Measurements from ENCODE around the gene SETMAR.
"Not testable (repeated sequence)": the region's sequence is repeated elsewhere in the genome, so short reads cannot be mapped to it uniquely, and the experiment has no call there.

Gene SETMAR

DNA sequence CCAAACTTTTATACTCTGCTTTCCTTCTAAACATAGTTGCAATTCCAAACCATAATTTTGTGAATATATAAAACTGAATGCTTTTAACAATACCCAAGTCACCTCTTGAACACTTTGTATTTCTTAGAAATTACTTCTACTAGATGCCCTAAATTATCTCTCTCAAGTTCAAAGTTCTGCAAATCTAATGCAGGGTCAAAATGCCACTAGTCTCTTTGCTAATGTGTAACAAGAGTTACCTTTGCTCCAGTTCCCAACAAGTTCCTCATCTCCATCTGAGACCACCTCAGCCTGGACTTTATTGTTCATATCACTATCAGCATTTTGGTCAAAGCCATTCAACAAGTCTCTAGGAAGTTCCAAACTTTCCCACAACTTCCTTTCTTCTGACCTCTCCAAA, 26.6 kb downstream of the SETMAR start:
- H2AK5ac ChIP-seq (ENCODE audit: low read length); H2BK5ac ChIP-seq (ENCODE audit: low read length); DNase-seq; H3K4ac ChIP-seq (ENCODE audit: low read depth, low read length); H2BK120ac ChIP-seq (ENCODE audit: low read depth, low read length); H4K5ac ChIP-seq (ENCODE audit: low read length); H3K56ac ChIP-seq (ENCODE audit: low read length); H3K27ac ChIP-seq (ENCODE audit: low read depth, low read length); H3K4me2 ChIP-seq (ENCODE audit: low read length); H3K9ac ChIP-seq (ENCODE audit: low read length); H2BK15ac ChIP-seq (replicated peaks; ENCODE audit: low read depth); H3K4me1 ChIP-seq (ENCODE audit: control insufficient read depth, low read depth, low read length); H3K23ac ChIP-seq (ENCODE audit: low read length); H3K18ac ChIP-seq (ENCODE audit: low read length); H4K8ac ChIP-seq (ENCODE audit: low read depth, low read length); H3K36me3 ChIP-seq (ENCODE audit: control insufficient read depth, insufficient read depth, low read length); H3K27me3 ChIP-seq (ENCODE audit: insufficient read depth, low read length, poor library complexity); H3K79me1 ChIP-seq (ENCODE audit: low read length); H3K4me3 ChIP-seq (ENCODE audit: low read length); H3K79me2 ChIP-seq (ENCODE audit: control insufficient read depth, insufficient read depth, low read length): not testable (repeated sequence)

DNA sequence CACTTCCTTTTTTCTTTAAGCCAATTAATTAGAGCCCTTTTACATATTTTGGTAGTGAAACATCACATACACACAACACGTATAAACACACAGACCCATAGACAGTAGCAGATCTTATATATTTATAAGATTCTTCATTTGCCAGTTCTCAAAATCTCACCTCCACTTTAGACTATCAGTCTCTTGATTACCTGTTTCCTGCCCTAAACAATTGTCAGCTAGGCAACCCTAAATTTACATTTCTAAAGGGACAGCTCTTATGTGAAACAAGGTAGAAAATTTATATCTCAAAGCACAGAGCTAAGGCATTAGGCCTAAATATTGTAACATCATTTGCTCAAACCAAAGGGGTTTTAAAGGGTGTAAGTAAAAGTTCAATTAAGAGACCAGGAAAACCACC, 28.9 kb downstream of the SETMAR start:
- Histone ChIP-seq H2BK5ac (ENCODE audit: low read length) (no peak overlapping the region), H3K9ac (ENCODE audit: low read length) (no peak overlapping the region), H3K4me2 (ENCODE audit: low read length) (no peak overlapping the region), H3K56ac (ENCODE audit: low read length) (no peak overlapping the region), H3K27me3 (ENCODE audit: insufficient read depth, low read length, poor library complexity) (no peaks in the 10 kb centered on the region), H3K4me1 (ENCODE audit: control insufficient read depth, low read depth, low read length) (peaks cover 3% of the 10 kb centered on the region), H3K4me3 (ENCODE audit: low read length) (no peak overlapping the region), H3K36me3 (ENCODE audit: control insufficient read depth, insufficient read depth, low read length) (no peaks in the 10 kb centered on the region), H3K79me1 (ENCODE audit: low read length) (no peaks in the 10 kb centered on the region), H3K4ac (ENCODE audit: low read depth, low read length) (no peak overlapping the region), H3K18ac (ENCODE audit: low read length) (no peak overlapping the region), H2BK15ac (replicated peaks; ENCODE audit: low read depth) (no peak overlapping the region), H3K23ac (ENCODE audit: low read length) (no peak overlapping the region), H3K27ac (ENCODE audit: low read depth, low read length) (no peak overlapping the region), H3K79me2 (ENCODE audit: control insufficient read depth, insufficient read depth, low read length) (no peaks in the 10 kb centered on the region), H4K8ac (ENCODE audit: low read depth, low read length) (no peak overlapping the region), H4K5ac (ENCODE audit: low read length) (no peak overlapping the region), H2BK120ac (ENCODE audit: low read depth, low read length) (no peak overlapping the region), H2AK5ac (ENCODE audit: low read length) (no peak overlapping the region)
- no peak for DNase-seq
- WGBS (ENCODE audit: extremely low coverage, insufficient coverage, low lambda C conversion rate) = no CpG with 5 or more reads among the region's 1 CpG

DNA sequence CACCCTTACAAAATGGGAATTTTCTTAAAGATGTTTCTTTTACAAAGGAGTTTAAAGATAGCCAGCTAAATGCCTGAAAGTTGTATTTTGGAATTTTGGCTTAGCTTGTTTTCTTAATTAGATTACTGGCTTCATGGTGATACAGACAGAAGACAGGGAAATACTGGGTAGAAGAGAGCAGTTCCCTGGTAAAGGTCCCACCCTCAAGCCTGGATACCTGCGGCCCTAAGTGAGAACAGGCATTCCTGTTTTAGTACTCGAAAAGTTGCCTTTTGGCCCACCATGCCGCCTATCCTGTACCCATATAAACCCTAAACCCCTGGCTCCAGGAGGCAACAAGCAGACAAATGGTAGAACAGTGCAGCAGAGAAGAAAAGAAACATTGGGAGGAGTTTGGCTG, 29.4 kb downstream of the SETMAR start:
- no peak overlapping the region for H3K56ac ChIP-seq (ENCODE audit: low read length)
- H3K36me3 ChIP-seq (ENCODE audit: control insufficient read depth, insufficient read depth, low read length) = no peaks in the 10 kb centered on the region
- no peak overlapping the region for H3K18ac ChIP-seq (ENCODE audit: low read length)
- no peak overlapping the region for H2BK5ac ChIP-seq (ENCODE audit: low read length)
- no peaks in the 10 kb centered on the region for H3K79me1 ChIP-seq (ENCODE audit: low read length)
- no peak overlapping the region for H3K4me2 ChIP-seq (ENCODE audit: low read length)
- H4K5ac ChIP-seq (ENCODE audit: low read length) = no peak overlapping the region
- no peak overlapping the region for H3K27ac ChIP-seq (ENCODE audit: low read depth, low read length)
- no peak overlapping the region for H2AK5ac ChIP-seq (ENCODE audit: low read length)
- no peak overlapping the region for H3K9ac ChIP-seq (ENCODE audit: low read length)
- H2BK120ac ChIP-seq (ENCODE audit: low read depth, low read length) = no peak overlapping the region
- no CpG with 5 or more reads among the region's 3 CpGs for WGBS (ENCODE audit: extremely low coverage, insufficient coverage, low lambda C conversion rate)
- no peaks in the 10 kb centered on the region for H3K27me3 ChIP-seq (ENCODE audit: insufficient read depth, low read length, poor library complexity)
- H3K4me1 ChIP-seq (ENCODE audit: control insufficient read depth, low read depth, low read length) = peaks cover 3% of the 10 kb centered on the region
- no peaks in the 10 kb centered on the region for H3K79me2 ChIP-seq (ENCODE audit: control insufficient read depth, insufficient read depth, low read length)
- H2BK15ac ChIP-seq (replicated peaks; ENCODE audit: low read depth) = no peak overlapping the region
- H3K23ac ChIP-seq (ENCODE audit: low read length) = no peak overlapping the region
- H4K8ac ChIP-seq (ENCODE audit: low read depth, low read length) = no peak overlapping the region
- no peak overlapping the region for H3K4ac ChIP-seq (ENCODE audit: low read depth, low read length)
- DNase-seq = no peak
- no peak overlapping the region for H3K4me3 ChIP-seq (ENCODE audit: low read length)

DNA sequence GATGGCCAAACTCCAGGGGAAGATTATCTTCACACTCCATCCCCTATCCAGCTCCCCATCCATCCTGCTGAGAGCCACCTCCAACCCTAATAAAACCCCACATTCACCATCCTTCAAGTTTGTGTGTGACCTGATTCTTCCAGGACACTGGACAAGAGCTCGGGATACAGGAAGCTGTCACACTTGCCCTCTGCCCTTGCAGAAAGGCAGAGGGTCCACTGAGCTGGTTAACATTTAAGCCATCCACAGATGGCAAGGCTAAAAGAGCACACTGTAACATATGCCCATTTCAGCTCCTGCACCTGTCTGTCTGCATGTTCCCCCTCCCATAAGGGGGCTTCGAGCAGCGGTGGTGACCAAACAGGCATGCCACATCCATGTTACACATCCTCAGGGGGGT, 29.8 kb downstream of the SETMAR start:
- DNase-seq = no peak

DNA sequence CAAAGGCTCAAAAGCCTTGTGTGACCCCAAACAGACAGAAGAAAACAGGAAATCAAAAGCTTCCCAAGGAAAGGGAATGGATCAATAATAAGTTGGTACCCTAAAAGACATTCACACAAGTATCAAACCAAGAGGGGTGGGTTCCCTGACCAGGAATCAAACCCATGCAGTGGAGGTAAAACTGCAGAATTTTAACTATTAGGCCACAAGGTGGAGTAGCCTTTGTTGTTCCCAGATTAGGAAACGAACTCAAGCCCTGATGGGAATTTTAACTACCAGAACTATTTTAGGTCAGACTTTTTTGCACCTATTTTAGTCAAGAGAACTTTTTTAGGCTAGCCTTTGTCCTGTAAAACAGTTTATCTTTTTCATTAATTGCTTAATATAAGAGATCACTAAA, 31.4 kb downstream of the SETMAR start:
- Histone ChIP-seq H3K79me2 (ENCODE audit: control insufficient read depth, insufficient read depth, low read length) (no peaks in the 10 kb centered on the region), H3K4me1 (ENCODE audit: control insufficient read depth, low read depth, low read length) (peaks cover 3% of the 10 kb centered on the region), H3K27me3 (ENCODE audit: insufficient read depth, low read length, poor library complexity) (no peaks in the 10 kb centered on the region), H3K23ac (ENCODE audit: low read length) (no peak overlapping the region), H3K9ac (ENCODE audit: low read length) (no peak overlapping the region), H3K56ac (ENCODE audit: low read length) (no peak overlapping the region), H2BK15ac (replicated peaks; ENCODE audit: low read depth) (no peak overlapping the region), H3K4me3 (ENCODE audit: low read length) (no peak overlapping the region), H3K4me2 (ENCODE audit: low read length) (no peak overlapping the region), H3K4ac (ENCODE audit: low read depth, low read length) (no peak overlapping the region), H4K5ac (ENCODE audit: low read length) (no peak overlapping the region), H3K36me3 (ENCODE audit: control insufficient read depth, insufficient read depth, low read length) (no peaks in the 10 kb centered on the region), H2AK5ac (ENCODE audit: low read length) (no peak overlapping the region), H3K18ac (ENCODE audit: low read length) (no peak overlapping the region), H3K79me1 (ENCODE audit: low read length) (no peaks in the 10 kb centered on the region), H2BK5ac (ENCODE audit: low read length) (no peak overlapping the region), H4K8ac (ENCODE audit: low read depth, low read length) (no peak overlapping the region), H3K27ac (ENCODE audit: low read depth, low read length) (no peak overlapping the region), H2BK120ac (ENCODE audit: low read depth, low read length) (no peak overlapping the region)
- no CpG with 5 or more reads among the region's 1 CpG for WGBS (ENCODE audit: extremely low coverage, insufficient coverage, low lambda C conversion rate)
- no peak for DNase-seq

More for the DNA sequence above, 29.8 kb downstream of the SETMAR start:
- H2BK120ac ChIP-seq (ENCODE audit: low read depth, low read length) = no peak overlapping the region
- H3K56ac ChIP-seq (ENCODE audit: low read length) = no peak overlapping the region
- H3K4me2 ChIP-seq (ENCODE audit: low read length) = no peak overlapping the region
- H4K8ac ChIP-seq (ENCODE audit: low read depth, low read length) = no peak overlapping the region
- H2BK15ac ChIP-seq (replicated peaks; ENCODE audit: low read depth) = no peak overlapping the region
- no peak overlapping the region for H3K4ac ChIP-seq (ENCODE audit: low read depth, low read length)
- WGBS (ENCODE audit: extremely low coverage, insufficient coverage, low lambda C conversion rate) = no CpG with 5 or more reads among the region's 3 CpGs
- H3K79me2 ChIP-seq (ENCODE audit: control insufficient read depth, insufficient read depth, low read length) = no peaks in the 10 kb centered on the region
- H3K27me3 ChIP-seq (ENCODE audit: insufficient read depth, low read length, poor library complexity) = no peaks in the 10 kb centered on the region
- no peak overlapping the region for H3K18ac ChIP-seq (ENCODE audit: low read length)
- H3K79me1 ChIP-seq (ENCODE audit: low read length) = no peaks in the 10 kb centered on the region
- H3K27ac ChIP-seq (ENCODE audit: low read depth, low read length) = no peak overlapping the region
- no peak overlapping the region for H2BK5ac ChIP-seq (ENCODE audit: low read length)
- H3K36me3 ChIP-seq (ENCODE audit: control insufficient read depth, insufficient read depth, low read length) = no peaks in the 10 kb centered on the region
- H4K5ac ChIP-seq (ENCODE audit: low read length) = no peak overlapping the region
- H2AK5ac ChIP-seq (ENCODE audit: low read length) = no peak overlapping the region
- peaks cover 3% of the 10 kb centered on the region for H3K4me1 ChIP-seq (ENCODE audit: control insufficient read depth, low read depth, low read length)
- no peak overlapping the region for H3K9ac ChIP-seq (ENCODE audit: low read length)
- no peak overlapping the region for H3K4me3 ChIP-seq (ENCODE audit: low read length)
- no peak overlapping the region for H3K23ac ChIP-seq (ENCODE audit: low read length)

DNA sequence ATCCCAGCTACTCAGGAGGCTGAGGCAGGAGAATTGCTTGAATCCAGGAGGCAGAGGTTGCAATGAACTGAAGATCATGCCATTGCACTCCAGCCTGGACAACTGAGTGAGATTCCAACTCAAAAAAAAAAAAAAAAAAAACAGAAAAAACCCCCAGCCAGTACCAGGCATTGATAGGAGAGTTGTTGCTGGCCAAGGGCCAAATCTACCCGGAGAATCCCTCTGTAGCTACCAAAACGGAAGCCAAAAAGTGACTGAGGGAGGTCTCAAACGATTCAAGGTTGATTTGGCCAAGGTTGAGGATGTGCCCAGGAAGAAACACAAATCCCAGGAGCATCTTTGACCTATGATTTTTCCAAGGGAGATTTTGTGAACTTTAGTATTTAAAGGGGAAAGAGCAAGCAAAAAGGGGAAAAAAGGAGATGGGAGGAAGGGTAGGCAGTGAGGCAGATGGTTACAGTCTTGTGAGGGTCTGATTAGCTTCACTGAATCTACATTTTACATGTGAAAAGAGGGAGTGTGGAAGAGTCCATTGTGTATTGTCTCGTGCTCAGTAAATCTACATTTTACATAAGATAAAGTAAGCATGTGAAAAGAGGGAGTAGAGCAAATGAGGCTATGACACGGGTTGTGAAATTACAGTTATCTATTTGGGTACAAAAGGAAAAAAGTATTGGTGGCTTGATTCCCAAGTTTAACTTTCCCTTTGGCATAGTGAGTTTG, 32.8 kb downstream of the SETMAR start:
- no peak overlapping the region for H3K56ac ChIP-seq (ENCODE audit: low read length)
- H3K4ac ChIP-seq (ENCODE audit: low read depth, low read length) = no peak overlapping the region
- H3K9ac ChIP-seq (ENCODE audit: low read length) = no peak overlapping the region
- H3K79me1 ChIP-seq (ENCODE audit: low read length) = no peaks in the 10 kb centered on the region
- H3K4me3 ChIP-seq (ENCODE audit: low read length) = no peak overlapping the region
- H2BK120ac ChIP-seq (ENCODE audit: low read depth, low read length) = no peak overlapping the region
- H3K4me2 ChIP-seq (ENCODE audit: low read length) = no peak overlapping the region
- no peaks in the 10 kb centered on the region for H3K36me3 ChIP-seq (ENCODE audit: control insufficient read depth, insufficient read depth, low read length)
- DNase-seq = no peak
- no peak overlapping the region for H4K5ac ChIP-seq (ENCODE audit: low read length)
- no peak overlapping the region for H2BK15ac ChIP-seq (replicated peaks; ENCODE audit: low read depth)
- H2BK5ac ChIP-seq (ENCODE audit: low read length) = no peak overlapping the region
- no peak overlapping the region for H3K27ac ChIP-seq (ENCODE audit: low read depth, low read length)
- H3K4me1 ChIP-seq (ENCODE audit: control insufficient read depth, low read depth, low read length) = peaks cover 3% of the 10 kb centered on the region
- H3K27me3 ChIP-seq (ENCODE audit: insufficient read depth, low read length, poor library complexity) = no peaks in the 10 kb centered on the region
- no peak overlapping the region for H3K18ac ChIP-seq (ENCODE audit: low read length)
- H2AK5ac ChIP-seq (ENCODE audit: low read length) = no peak overlapping the region
- no peak overlapping the region for H3K23ac ChIP-seq (ENCODE audit: low read length)
- WGBS (ENCODE audit: extremely low coverage, insufficient coverage, low lambda C conversion rate) = no CpG with 5 or more reads among the region's 5 CpGs
- no peaks in the 10 kb centered on the region for H3K79me2 ChIP-seq (ENCODE audit: control insufficient read depth, insufficient read depth, low read length)
- no peak overlapping the region for H4K8ac ChIP-seq (ENCODE audit: low read depth, low read length)
